GM19467 (cell line): ENCODE results near the gene ARHGEF3.
A peak's percentile ranks its signal among the peaks of the same experiment; 100 is the strongest.

Experiments used
- ATAC-seq: cut with Tn5 transposase; IDR thresholded peaks from one replicate; pipeline ENCODE4 v1.9.1; 2021; ENCODE audit warnings: mild to moderate bottlenecking, moderate library complexity; ENCODE audit not compliant: unreplicated experiment

Gene ARHGEF3

GRCh38 chr3:56799251-56799882 lies 2.4 kb downstream of the ARHGEF3 start:
- no peak for ATAC-seq

DNA sequence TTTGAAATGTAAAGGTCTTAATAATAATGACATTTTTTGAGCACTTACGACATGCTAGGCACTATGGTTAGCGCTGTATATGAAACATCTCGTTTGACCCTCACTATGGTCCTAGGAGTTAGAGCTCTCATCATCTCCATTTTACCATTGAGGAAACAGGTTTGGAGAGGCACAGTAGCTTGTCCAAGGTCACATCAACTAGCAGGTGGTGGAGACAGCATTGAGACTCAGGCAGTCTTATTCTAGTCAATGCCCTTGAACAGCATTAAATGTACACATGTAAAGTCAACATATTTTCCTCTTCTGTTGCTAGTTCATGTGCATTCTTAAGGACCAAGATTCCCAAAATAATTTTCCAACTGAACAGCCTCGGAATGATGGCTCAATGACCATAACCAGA lies 4.8 kb downstream of the ARHGEF3 start:
- ATAC-seq, result no peak

- ATAC-seq, result no peak
Measured at GRCh38 chr3:56796202-56796601, 5.5 kb downstream of the ARHGEF3 start.

GRCh38 chr3:56795829-56796185 lies 5.9 kb downstream of the ARHGEF3 start:
- no peak for ATAC-seq

DNA sequence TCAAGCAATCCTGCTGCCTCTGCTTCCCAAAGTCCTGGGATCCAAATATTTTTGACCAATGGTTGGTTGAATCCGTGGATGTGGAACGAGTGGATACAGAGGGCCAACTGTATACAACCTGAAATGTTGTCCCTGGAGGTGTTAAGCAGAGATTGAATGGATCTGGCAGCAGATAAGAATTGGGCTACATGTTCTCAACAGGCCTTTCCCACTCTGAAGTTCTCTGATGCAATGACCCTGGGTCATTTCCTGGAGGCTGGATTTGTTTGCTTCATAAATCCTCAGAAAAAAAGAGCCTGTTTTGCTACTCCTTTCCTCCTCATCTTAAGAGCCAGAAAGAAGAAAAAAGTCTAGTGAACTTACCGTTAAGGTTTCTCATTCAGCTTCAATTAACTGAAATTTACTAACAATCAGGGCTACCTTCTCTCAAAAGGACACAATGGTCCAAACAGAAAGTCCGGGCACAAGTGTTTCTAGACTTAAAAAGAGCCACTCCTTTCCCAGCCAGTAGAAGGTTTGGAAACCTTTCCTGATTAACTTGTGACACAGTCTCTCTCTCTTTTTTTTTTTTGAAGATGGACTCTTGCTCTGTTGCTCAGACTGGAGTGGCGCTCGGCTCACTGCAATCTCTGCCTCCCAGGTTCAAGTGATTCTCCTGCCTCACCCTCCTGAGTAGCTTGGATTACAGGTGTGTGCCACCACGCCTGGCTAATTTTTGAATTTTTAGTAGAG lies 6.5 kb downstream of the ARHGEF3 start:
- no peak for ATAC-seq

DNA sequence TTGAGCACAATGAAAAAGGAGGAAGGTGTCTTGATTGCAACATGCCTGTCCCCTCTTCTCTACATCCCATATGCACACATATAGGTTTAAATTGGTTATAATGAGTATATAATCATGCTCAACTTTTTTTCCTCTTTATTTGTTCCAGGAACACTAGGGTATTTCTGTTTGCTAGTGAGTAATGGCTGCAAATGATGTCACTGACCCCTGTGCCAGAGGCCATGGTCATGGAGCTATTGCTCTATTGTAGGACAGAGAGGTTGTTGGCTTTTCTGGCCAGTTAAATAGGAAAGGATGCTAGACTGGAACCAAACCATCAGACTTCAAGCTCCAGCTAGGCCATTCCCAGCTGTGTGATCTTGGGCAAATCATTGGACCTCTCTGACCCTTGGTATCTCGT lies 9.6 kb downstream of the ARHGEF3 start:
- ATAC-seq, result no peak

- ATAC-seq, result no peak
Measured at GRCh38 chr3:56790016-56790821, 11.5 kb downstream of the ARHGEF3 start.

DNA sequence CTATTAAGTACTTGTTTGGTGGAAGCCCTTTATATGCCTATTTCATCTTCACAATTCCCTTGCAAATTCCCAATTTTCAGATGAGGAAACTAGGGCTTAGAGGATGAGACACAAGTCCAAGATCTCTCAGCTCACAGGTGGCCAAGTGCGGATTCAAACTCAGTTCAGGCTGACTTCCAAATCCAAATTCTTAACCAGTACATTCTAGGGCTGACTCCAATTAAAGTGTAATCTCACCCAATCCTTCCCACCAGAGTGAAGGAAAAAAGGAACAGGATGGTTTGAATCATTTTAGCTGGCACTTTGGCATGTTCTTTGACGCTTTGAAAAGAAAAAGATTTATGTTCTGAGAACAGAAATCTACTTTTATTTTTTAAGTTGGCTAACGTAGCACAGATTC lies 12.7 kb downstream of the ARHGEF3 start:
- no peak for ATAC-seq

GRCh38 chr3:56788521-56788920 lies 13.2 kb downstream of the ARHGEF3 start:
- no peak for ATAC-seq

DNA sequence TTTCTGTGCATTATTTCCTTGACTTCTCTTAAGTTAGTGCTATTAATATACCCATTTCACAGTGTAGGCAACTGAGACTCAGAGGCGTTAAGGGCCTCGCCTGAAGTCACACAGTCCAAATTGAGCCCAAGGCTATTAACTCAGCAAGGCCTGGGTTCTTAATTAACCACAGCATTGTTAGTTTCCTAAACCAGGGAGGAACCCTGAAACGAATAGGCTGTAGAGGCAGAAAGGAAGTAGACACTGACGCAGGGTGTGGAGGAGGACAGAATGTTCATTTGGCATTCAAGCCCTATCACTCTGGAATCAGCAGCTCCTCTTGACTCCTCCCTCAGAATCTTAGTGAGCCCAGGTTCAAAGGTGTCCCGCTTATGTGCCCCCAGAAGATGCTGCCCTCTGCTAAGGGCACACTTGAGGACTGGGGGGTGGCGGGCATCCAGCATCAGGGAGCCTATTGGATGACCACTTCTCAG lies 13.9 kb downstream of the ARHGEF3 start:
- no peak for ATAC-seq

- no peak for ATAC-seq
Measured at GRCh38 chr3:56787258-56787775, 14.4 kb downstream of the ARHGEF3 start.

GRCh38 chr3:56785499-56785898 lies 16.2 kb downstream of the ARHGEF3 start:
- ATAC-seq, result no peak

GRCh38 chr3:56784448-56785001 lies 17.2 kb downstream of the ARHGEF3 start:
- no peak for ATAC-seq

DNA sequence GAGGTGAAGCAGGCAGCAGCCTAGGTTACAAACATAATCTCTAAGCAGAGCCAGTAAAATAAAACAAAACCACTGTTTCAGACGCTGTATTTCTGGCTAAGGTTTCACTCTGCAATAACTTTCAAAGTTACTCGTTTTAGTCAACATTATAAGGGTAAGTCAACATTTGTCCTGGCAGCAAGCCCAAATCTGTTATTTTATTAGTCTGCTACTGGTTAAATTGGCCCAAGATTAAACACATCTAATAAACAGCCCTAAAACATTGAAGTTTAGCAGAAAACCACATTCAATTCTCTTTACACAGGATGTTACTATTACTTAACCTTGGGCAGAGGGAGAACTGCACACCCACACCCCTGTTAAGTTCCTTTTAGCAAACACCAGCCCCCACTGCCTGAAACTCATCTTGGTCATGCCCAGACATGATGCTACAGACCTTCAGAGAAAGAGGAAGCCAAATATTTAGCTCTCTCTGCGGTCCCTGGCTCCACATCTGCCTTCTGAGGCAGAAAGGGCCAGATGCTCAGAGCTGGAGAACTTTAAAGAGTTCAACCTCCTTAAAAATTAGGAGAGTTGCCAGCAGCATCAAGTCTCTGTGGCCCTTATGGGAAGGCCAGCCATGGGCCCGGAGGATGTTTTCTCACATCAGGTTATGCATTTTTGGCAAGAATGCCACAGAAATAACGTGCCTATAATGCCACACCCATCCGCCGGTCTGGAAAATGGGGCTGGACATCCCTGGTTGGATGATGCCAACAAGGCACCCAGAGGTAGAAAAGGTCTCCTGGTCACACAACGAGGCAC lies 17.9 kb downstream of the ARHGEF3 start:
- peak; percentile 86 for ATAC-seq

- ATAC-seq, result no peak
Measured at GRCh38 chr3:56782906-56783305, 18.8 kb downstream of the ARHGEF3 start.

DNA sequence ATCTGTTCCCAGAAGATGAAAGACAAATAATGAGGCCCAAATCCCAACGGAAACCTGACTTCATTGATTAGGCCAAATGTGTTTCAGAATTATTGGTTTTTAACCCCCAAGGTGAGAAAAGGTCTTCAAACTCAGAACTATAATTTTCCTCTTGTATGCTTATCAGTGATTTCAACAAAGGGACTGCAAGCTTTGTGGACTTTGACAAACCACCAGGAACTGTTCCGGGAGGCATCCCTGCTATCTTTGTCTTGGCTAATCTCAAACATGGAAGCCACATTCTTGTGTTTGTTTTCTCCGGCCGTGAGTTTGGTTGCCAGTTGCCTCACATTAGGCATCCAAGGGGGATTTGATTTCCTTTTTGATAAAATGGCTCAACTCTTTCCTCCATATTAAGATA lies 19.5 kb downstream of the ARHGEF3 start:
- ATAC-seq, result no peak

- no peak for ATAC-seq
Measured at GRCh38 chr3:56781762-56782161, 20.0 kb downstream of the ARHGEF3 start.

DNA sequence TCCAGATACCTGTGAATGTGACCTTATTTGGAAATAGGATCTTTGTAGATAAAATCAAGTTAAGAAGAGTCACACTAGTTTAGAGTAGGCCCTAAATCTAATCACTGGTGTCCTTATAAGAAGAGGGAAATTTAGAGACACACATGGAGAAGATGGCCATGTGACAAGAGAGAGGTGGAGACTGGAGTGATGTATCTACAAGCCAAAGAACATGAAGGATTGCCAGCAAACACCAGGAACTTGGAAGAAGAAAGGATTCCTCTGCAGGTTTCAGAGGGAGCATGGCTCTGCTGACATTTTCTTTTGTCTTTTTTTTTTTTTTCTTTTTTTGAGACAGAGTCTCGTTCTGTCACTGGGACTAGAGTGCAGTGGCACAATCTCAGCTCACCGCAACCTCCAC lies 20.8 kb downstream of the ARHGEF3 start:
- no peak for ATAC-seq

DNA sequence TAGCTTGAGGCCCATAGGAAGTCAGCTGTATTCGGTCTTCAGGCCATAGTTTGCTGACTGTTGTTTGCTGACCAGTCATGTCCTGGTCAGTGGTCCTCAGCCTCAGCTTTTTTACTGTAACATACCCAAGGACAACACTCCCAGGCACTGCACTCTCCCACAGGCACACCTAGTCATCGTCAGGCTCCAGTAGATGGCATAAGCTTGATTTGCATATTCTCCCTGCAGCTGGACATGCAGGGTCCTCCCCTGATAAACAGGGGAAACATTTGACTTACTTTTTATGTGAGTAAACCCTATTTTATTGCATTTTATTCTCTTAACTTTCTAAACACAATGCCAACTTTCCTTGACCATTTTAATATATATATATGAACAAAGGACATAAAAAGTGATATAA lies 22.9 kb downstream of the ARHGEF3 start:
- no peak for ATAC-seq

DNA sequence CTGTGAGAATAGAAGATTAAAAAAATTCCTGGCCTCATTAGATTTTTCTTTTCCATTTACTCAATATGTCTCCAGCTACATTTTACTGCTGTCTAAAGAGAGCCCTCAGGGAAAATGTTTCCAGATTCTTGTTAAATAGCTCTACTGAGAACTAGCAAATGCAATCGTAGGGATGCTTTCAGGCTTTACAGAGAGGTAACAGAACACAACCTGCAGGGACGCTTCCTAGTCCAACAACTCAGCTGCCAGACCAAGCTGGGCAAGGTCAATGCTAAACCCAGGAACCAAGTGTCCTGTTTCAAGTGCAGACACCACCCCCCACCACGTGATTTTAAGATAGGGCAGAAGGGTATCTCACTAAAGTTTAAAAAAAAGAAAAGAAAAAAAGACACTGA lies 25.2 kb downstream of the ARHGEF3 start:
- ATAC-seq, result no peak
